Stimulated activated naive CD8-positive, alpha-beta T cell treated with anti-CD3 and anti-CD28 coated beads, Interleukin-15, Interleukin-2, amounts not matched to agents 100 U/mL and 50 U/mL, for 24 hours (primary cell): Measurements from ENCODE around the gene UNC13C.
A peak's percentile ranks its signal among the peaks of the same experiment; 100 is the strongest.

Experiments
- ATAC-seq: fragments of 150-1000 bp; cut with Tn5 transposase; one replicate; pipeline ENCODE4 v1.10.0; 2021
- DNase-seq: peaks from one replicate; pipeline ENCODE4 v3.0.0; 2021

UNC13C gene

GRCh38 chr15:54017959-54018358, 39.7 kb downstream of the UNC13C start:
- no peak for DNase-seq
- no peak for ATAC-seq

- DNase-seq (no peak), ATAC-seq (no peak)
Observed at GRCh38 chr15:54026258-54026657, 48.0 kb downstream of the UNC13C start.

GRCh38 chr15:54026891-54027290, 48.6 kb downstream of the UNC13C start:
- ATAC-seq (no peak), DNase-seq (no peak)

GRCh38 chr15:54029081-54029480, 50.8 kb downstream of the UNC13C start:
- no peak for DNase-seq
- no peak for ATAC-seq

- ATAC-seq, result no peak
- no peak for DNase-seq
Observed at GRCh38 chr15:54032066-54032465, 53.8 kb downstream of the UNC13C start.

- ATAC-seq (no peak), DNase-seq (no peak)
Observed at GRCh38 chr15:54033356-54033860, 55.2 kb downstream of the UNC13C start.

- no peak for ATAC-seq
- no peak for DNase-seq
Observed at GRCh38 chr15:54033869-54034458, 55.7 kb downstream of the UNC13C start.

GRCh38 chr15:54035616-54036015, 57.4 kb downstream of the UNC13C start:
- ATAC-seq (no peak), DNase-seq (no peak)

GRCh38 chr15:54045397-54045796, 67.2 kb downstream of the UNC13C start:
- no peak for DNase-seq
- ATAC-seq, result no peak

GRCh38 chr15:54046093-54046492, 67.9 kb downstream of the UNC13C start:
- no peak for ATAC-seq
- DNase-seq, result no peak

- DNase-seq, result no peak
- no peak for ATAC-seq
Observed at GRCh38 chr15:54064365-54064764, 86.1 kb downstream of the UNC13C start.

- DNase-seq, result no peak
- no peak for ATAC-seq
Observed at GRCh38 chr15:54066403-54066802, 88.2 kb downstream of the UNC13C start.

GRCh38 chr15:54082836-54083492, 104.7 kb downstream of the UNC13C start:
- ATAC-seq (no peak), DNase-seq (peak; percentile 10)

GRCh38 chr15:54083501-54083900, 105.3 kb downstream of the UNC13C start:
- DNase-seq (no peak), ATAC-seq (no peak)

- no peak for ATAC-seq
- no peak for DNase-seq
Observed at GRCh38 chr15:54083991-54084390, 105.8 kb downstream of the UNC13C start.

GRCh38 chr15:54088837-54089236, 110.6 kb downstream of the UNC13C start:
- ATAC-seq (no peak), DNase-seq (no peak)

GRCh38 chr15:54089776-54090175, 111.5 kb downstream of the UNC13C start:
- DNase-seq (no peak), ATAC-seq (no peak)

- no peak for DNase-seq
- no peak for ATAC-seq
Observed at GRCh38 chr15:54091651-54092050, 113.4 kb downstream of the UNC13C start.

- no peak for DNase-seq
- no peak for ATAC-seq
Observed at GRCh38 chr15:54094661-54095060, 116.4 kb downstream of the UNC13C start.

- no peak for ATAC-seq
- DNase-seq, result no peak
Observed at GRCh38 chr15:54097019-54097418, 118.8 kb downstream of the UNC13C start.

GRCh38 chr15:54099010-54099409, 120.8 kb downstream of the UNC13C start:
- DNase-seq (no peak), ATAC-seq (no peak)

GRCh38 chr15:54101664-54102270, 123.5 kb downstream of the UNC13C start:
- ATAC-seq, result no peak
- no peak for DNase-seq

GRCh38 chr15:54102704-54103103, 124.5 kb downstream of the UNC13C start:
- DNase-seq, result no peak
- ATAC-seq, result no peak

- DNase-seq, result no peak
- ATAC-seq, result no peak
Observed at GRCh38 chr15:54109014-54109413, 130.8 kb downstream of the UNC13C start.
